ENCODE measurements around the gene FAF1. TPM values are rescaled to one million over a fixed set of nuclear protein-coding genes. Genes with fewer than 3 reads are reported as not detected.

Gene FAF1
- total and polyA plus RNA-seq, 4 donors, result 27.2 to 51.6 (median 37.1) TPM

GRCh38 chr1:50851466-50851865 lies 108.6 kb downstream of the FAF1 start:
- H3K9ac ChIP-seq (ENCODE audit: insufficient read depth in 1 of 2, low read length in 2 of 2), result no peak overlapping the region
- peaks cover 0 to 2% (median 0%) of the 10 kb centered on the region in 4 donors for H3K9me3 ChIP-seq (ENCODE audit: control insufficient read depth in 4 of 4, insufficient read depth in 3 of 4, low read length in 3 of 4)
- ATAC-seq (ENCODE audit: insufficient read depth, low FRiP score), result no peak
- H3K36me3 ChIP-seq (ENCODE audit: control insufficient read depth in 4 of 4, insufficient read depth in 4 of 4, low read length in 4 of 4), result no peaks in the 10 kb centered on the region
- H3K4me1 ChIP-seq (ENCODE audit: control insufficient read depth in 5 of 5, insufficient read depth in 5 of 5, low read length in 5 of 5), result no peaks in the 10 kb centered on the region
- no peak for DNase-seq
- 95 to 97% methylated on average over 1 of the region's 1 CpG for WGBS, 2 donors
- no peaks in the 10 kb centered on the region for H3K27me3 ChIP-seq (ENCODE audit: control insufficient read depth in 3 of 3, insufficient read depth in 3 of 3, low read length in 2 of 3)
- no peak overlapping the region for H3K27ac ChIP-seq (ENCODE audit: low read depth in 1 of 2, low read length in 1 of 2)
- TF ChIP-seq, protein P1, sequence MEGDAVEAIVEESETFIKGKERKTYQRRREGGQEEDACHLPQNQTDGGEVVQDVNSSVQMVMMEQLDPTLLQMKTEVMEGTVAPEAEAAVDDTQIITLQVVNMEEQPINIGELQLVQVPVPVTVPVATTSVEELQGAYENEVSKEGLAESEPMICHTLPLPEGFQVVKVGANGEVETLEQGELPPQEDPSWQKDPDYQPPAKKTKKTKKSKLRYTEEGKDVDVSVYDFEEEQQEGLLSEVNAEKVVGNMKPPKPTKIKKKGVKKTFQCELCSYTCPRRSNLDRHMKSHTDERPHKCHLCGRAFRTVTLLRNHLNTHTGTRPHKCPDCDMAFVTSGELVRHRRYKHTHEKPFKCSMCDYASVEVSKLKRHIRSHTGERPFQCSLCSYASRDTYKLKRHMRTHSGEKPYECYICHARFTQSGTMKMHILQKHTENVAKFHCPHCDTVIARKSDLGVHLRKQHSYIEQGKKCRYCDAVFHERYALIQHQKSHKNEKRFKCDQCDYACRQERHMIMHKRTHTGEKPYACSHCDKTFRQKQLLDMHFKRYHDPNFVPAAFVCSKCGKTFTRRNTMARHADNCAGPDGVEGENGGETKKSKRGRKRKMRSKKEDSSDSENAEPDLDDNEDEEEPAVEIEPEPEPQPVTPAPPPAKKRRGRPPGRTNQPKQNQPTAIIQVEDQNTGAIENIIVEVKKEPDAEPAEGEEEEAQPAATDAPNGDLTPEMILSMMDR (IDR thresholded peaks at IDR 0.05; ENCODE audit: control extremely low read depth, extremely low read depth), result no peak
- no peak overlapping the region for H3K4me3 ChIP-seq

- no peaks in the 10 kb centered on the region for H3K4me1 ChIP-seq (ENCODE audit: control insufficient read depth in 5 of 5, insufficient read depth in 5 of 5, low read length in 5 of 5)
- H3K9ac ChIP-seq (ENCODE audit: insufficient read depth in 1 of 2, low read length in 2 of 2), result no peak overlapping the region
- no peaks in the 10 kb centered on the region for H3K36me3 ChIP-seq (ENCODE audit: control insufficient read depth in 4 of 4, insufficient read depth in 4 of 4, low read length in 4 of 4)
- H3K27ac ChIP-seq (ENCODE audit: low read depth in 1 of 2, low read length in 1 of 2), result no peak overlapping the region
- TF ChIP-seq, protein P1 (IDR thresholded peaks at IDR 0.05; ENCODE audit: control extremely low read depth, extremely low read depth), result no peak
- peaks cover 0 to 2% (median 0%) of the 10 kb centered on the region in 4 donors for H3K9me3 ChIP-seq (ENCODE audit: control insufficient read depth in 4 of 4, insufficient read depth in 3 of 4, low read length in 3 of 4)
- ATAC-seq (ENCODE audit: insufficient read depth, low FRiP score), result no peak
- no peak for DNase-seq
- H3K27me3 ChIP-seq (ENCODE audit: control insufficient read depth in 3 of 3, insufficient read depth in 3 of 3, low read length in 2 of 3), result no peaks in the 10 kb centered on the region
- no peak overlapping the region for H3K4me3 ChIP-seq
- 96% methylated on average over 7 of the region's 7 CpGs for WGBS, 2 donors
Measured at GRCh38 chr1:50851034-50851433, 109.0 kb downstream of the FAF1 start.

GRCh38 chr1:50847303-50847702 lies 112.8 kb downstream of the FAF1 start:
- Histone ChIP-seq H3K36me3 (ENCODE audit: control insufficient read depth in 4 of 4, insufficient read depth in 4 of 4, low read length in 4 of 4) (no peaks in the 10 kb centered on the region), H3K27ac (ENCODE audit: low read depth in 1 of 2, low read length in 1 of 2) (no peak overlapping the region), H3K4me3 (no peak overlapping the region), H3K4me1 (ENCODE audit: control insufficient read depth in 5 of 5, insufficient read depth in 5 of 5, low read length in 5 of 5) (no peaks in the 10 kb centered on the region), H3K9me3 (ENCODE audit: control insufficient read depth in 4 of 4, insufficient read depth in 3 of 4, low read length in 3 of 4) (peaks cover 0 to 2% (median 0%) of the 10 kb centered on the region in 4 donors), H3K27me3 (ENCODE audit: control insufficient read depth in 3 of 3, insufficient read depth in 3 of 3, low read length in 2 of 3) (no peaks in the 10 kb centered on the region), H3K9ac (ENCODE audit: insufficient read depth in 1 of 2, low read length in 2 of 2) (no peak overlapping the region)
- ATAC-seq (ENCODE audit: insufficient read depth, low FRiP score), result no peak
- DNase-seq, result no peak
- TF ChIP-seq, protein P1 (IDR thresholded peaks at IDR 0.05; ENCODE audit: control extremely low read depth, extremely low read depth), result no peak

- no peaks in the 10 kb centered on the region for H3K27me3 ChIP-seq (ENCODE audit: control insufficient read depth in 3 of 3, insufficient read depth in 3 of 3, low read length in 2 of 3)
- no peaks in the 10 kb centered on the region for H3K36me3 ChIP-seq (ENCODE audit: control insufficient read depth in 4 of 4, insufficient read depth in 4 of 4, low read length in 4 of 4)
- no peak overlapping the region for H3K9ac ChIP-seq (ENCODE audit: insufficient read depth in 1 of 2, low read length in 2 of 2)
- WGBS, 2 donors, result 93 to 94% methylated on average over 20 of the region's 20 CpGs
- H3K27ac ChIP-seq (ENCODE audit: low read depth in 1 of 2, low read length in 1 of 2), result no peak overlapping the region
- DNase-seq (no peak), ATAC-seq (ENCODE audit: insufficient read depth, low FRiP score) (no peak)
- no peak overlapping the region for H3K4me3 ChIP-seq
- H3K4me1 ChIP-seq (ENCODE audit: control insufficient read depth in 5 of 5, insufficient read depth in 5 of 5, low read length in 5 of 5), result no peaks in the 10 kb centered on the region
- TF ChIP-seq, protein P1 (IDR thresholded peaks at IDR 0.05; ENCODE audit: control extremely low read depth, extremely low read depth), result no peak
- H3K9me3 ChIP-seq (ENCODE audit: control insufficient read depth in 4 of 4, insufficient read depth in 3 of 4, low read length in 3 of 4), result peaks cover 0 to 2% (median 0%) of the 10 kb centered on the region in 4 donors
Measured at GRCh38 chr1:50846224-50846839, 113.7 kb downstream of the FAF1 start.
